ENCODE data around the gene ATP1A4.

GRCh38 chr1:160116283-160117147 is 34.9 kb upstream of the ATP1A4 start:
- no peak for TF ChIP-seq POLR2A (IDR thresholded peaks at IDR 0.05)
- TF ChIP-seq CTCF (IDR thresholded peaks at IDR 0.05): no peak
